ENCODE results near the gene TCAF1.
"Not testable (repeated sequence)": the region's sequence is repeated elsewhere in the genome, so short reads cannot be mapped to it uniquely, and the experiment has no call there.

- TF ChIP-seq CTCF (IDR thresholded peaks at IDR 0.05; ENCODE audit: low read depth, low read length, poor library complexity, severe bottlenecking); EZH2phosphoT487 (IDR thresholded peaks at IDR 0.05; ENCODE audit: borderline replicate concordance, low read length): not testable (repeated sequence)
These were observed 77.5 kb downstream of the TCAF1 start for GRCh38 chr7:143824295-143825135.
